ENCODE data around the gene CBFA2T2. TPM values are rescaled to one million over a fixed set of nuclear protein-coding genes. Genes with fewer than 3 reads are reported as not detected.

Gene CBFA2T2
- total RNA-seq, 1 experiment from 2014 or later = 8.7 TPM

DNA sequence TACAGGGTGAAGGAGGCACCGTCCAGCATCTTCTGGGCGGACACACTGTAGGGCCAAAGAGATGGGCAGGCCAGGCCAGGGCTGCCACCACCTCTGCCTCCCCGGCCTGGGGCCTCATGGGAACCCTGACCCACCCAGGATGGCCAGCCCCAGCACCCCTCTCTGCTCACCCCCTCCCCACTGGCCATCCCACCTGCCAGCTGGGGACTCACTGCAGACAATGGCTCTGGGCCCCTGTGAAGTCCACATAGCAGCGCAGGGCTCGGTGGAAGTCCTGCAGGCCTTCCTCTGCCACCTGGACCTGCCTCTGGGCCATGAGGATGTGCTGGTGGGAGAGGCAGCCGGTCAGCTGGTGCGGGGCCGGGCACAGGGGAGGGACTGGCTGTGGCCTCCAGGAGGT lies 168.6 kb downstream of the CBFA2T2 start:
- peaks cover 64% of the 10 kb centered on the region for H3K36me3 ChIP-seq
- DNase-seq (ENCODE audit: low read depth in 1 of 2, low spot score in 2 of 2) = no peak
- H3K27me3 ChIP-seq (replicated peaks) = no peaks in the 10 kb centered on the region
- peaks cover 12% of the 10 kb centered on the region for H3K4me1 ChIP-seq (replicated peaks)
- no peak overlapping the region for H3K4me3 ChIP-seq
- H3K9me3 ChIP-seq (replicated peaks) = no peaks in the 10 kb centered on the region
- no peak overlapping the region for H3K27ac ChIP-seq

DNA sequence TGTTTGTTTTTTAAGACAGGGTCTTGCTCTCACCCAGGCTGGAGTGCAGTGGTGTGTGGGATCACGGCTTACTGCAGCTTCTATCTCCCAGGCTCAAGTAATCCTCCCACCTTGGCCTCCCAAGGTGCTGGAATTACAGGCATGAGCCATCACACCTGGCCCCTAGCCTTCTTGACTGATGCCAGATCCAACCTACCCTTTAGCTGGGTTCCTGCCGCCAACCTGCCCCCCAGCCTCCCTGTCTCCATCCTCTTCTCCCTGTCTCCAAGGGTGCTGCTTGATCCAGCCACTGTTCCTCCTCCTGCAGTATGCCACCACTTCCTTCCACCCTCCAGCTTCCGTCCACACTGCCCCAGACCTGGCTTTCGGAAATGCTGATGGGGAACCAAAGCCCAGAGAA lies 169.0 kb downstream of the CBFA2T2 start:
- H3K36me3 ChIP-seq = peaks cover 67% of the 10 kb centered on the region
- H3K27me3 ChIP-seq (replicated peaks) = no peaks in the 10 kb centered on the region
- H3K27ac ChIP-seq = no peak overlapping the region
- peaks cover 13% of the 10 kb centered on the region for H3K4me1 ChIP-seq (replicated peaks)
- no peaks in the 10 kb centered on the region for H3K9me3 ChIP-seq (replicated peaks)
- no peak overlapping the region for H3K4me3 ChIP-seq
- no peak for DNase-seq (ENCODE audit: low read depth in 1 of 2, low spot score in 2 of 2)

DNA sequence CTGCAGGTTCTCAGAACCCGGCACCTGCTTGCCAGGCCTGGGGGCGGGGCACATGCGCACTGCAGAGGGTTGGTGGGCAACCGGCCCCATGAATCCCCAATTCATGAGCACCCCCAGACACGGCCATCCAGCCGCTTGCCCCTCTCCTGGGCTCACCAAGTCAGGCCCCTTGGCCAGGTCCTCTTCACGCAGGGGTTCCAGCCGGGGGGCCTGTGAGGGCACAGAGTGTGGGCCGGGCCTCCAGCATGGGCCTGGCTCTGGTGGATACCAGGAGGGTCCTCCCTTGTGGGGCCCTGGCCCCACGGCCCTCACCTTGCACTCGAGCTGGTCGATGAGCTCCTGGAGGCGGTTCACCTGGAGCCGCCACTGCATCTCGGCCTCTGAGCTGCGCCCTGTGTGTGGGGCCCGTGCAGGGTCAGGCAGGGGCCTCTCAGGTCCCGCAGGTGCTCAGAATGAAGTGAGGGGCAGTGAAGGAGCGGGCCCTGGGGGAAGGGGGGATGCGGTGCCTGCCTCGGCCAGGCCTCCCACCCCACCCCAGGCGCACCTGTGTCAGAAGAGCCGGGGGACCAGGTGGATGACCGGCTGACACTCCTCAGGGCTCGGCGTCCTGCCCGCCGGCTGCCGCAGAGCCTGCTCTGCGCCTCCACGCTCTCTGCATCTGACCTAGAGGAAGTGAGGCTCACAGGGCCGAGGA lies 169.6 kb downstream of the CBFA2T2 start:
- DNase-seq (ENCODE audit: low read depth in 1 of 2, low spot score in 2 of 2) = no peak
- no peaks in the 10 kb centered on the region for H3K9me3 ChIP-seq (replicated peaks)
- H3K36me3 ChIP-seq = peaks cover 67% of the 10 kb centered on the region

DNA sequence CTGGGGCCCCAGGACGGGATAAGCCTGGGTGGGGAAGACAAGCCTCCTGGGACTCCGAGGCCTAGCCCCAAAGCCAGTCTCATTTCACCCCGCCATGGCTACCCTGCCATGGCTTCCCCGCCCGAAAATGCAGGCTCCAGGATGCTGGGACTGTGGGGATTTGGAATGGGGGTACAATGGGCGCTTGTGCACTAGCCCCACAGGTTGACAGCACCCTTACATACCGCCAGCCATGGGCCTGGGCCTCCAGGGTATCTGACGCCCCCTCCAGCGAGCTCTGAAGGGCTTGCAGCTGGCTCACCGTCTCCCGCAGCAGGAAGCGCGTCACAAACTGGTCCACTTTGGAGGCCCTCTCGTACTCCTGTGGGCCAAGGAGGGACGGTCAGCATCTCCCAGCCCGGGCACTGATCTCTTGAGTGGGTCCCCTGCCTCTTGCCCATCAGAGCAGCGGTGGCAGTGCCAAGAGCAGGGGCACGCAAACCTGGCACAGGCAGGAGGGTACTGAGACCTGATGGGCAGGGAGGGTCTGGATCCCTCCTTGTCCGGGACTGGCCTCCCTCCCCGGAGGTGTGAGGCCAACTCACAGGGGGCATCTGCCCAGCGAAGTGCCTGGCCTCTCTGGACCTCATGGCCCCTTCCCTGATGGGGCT lies 170.3 kb downstream of the CBFA2T2 start:
- Histone ChIP-seq H3K27ac (no peak overlapping the region), H3K27me3 (replicated peaks) (no peaks in the 10 kb centered on the region)
- no peak for DNase-seq (ENCODE audit: low read depth in 1 of 2, low spot score in 2 of 2)

More for the DNA sequence above, 169.6 kb downstream of the CBFA2T2 start:
- Histone ChIP-seq H3K27ac (no peak overlapping the region), H3K4me1 (replicated peaks) (peaks cover 18% of the 10 kb centered on the region), H3K27me3 (replicated peaks) (no peaks in the 10 kb centered on the region), H3K4me3 (no peak overlapping the region)

DNA sequence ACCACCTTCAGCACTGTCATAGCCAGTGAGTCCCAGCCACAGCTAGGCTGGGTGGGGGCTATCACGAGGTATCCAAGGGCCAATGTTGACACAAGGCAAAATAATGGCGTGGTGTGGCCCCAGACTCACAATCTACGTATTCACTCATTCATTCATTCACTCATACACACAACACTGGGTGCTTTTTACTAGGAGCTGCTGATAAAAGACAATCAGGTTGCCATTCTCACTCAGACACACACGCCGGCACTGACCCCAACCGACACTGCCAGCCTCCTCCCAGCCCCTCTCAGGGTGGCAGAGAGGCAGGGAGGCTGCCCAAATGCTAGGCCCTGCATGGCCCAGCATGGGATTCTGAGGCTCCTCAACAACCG lies 170.8 kb downstream of the CBFA2T2 start:
- DNase-seq (ENCODE audit: low read depth in 1 of 2, low spot score in 2 of 2) = no peak
- Histone ChIP-seq H3K36me3 (peaks cover 67% of the 10 kb centered on the region), H3K27me3 (replicated peaks) (no peaks in the 10 kb centered on the region), H3K27ac (no peak overlapping the region), H3K4me3 (no peak overlapping the region), H3K4me1 (replicated peaks) (peaks cover 22% of the 10 kb centered on the region), H3K9me3 (replicated peaks) (no peaks in the 10 kb centered on the region)

More for the DNA sequence above, 170.3 kb downstream of the CBFA2T2 start:
- Histone ChIP-seq H3K4me3 (no peak overlapping the region), H3K4me1 (replicated peaks) (peaks cover 22% of the 10 kb centered on the region), H3K36me3 (peaks cover 67% of the 10 kb centered on the region), H3K9me3 (replicated peaks) (no peaks in the 10 kb centered on the region)

DNA sequence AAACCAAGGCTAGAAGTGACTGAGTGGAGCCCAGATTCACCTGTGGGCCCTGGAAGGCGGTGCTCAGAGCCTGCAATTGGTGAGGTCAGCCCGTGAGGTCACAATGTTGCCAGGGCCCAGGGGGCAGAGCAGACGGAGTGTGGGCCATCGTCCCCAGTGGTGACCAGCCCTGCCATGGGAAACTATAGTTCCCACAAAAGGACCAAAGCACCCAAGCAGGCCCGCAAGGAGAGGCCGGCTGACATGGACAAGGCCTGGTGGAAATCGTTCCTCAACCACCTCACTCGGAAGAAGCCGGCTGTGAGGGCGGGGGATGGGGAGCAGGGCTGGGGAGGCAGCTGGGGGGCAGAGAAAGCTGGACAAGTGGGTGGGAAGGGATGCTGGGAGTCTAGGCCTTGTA lies 172.3 kb downstream of the CBFA2T2 start, which contains the start of gene C20orf144:
C20orf144 (plus strand) TSS at position 156 of the 400 bp plus-strand sequence; CDS start at position 175, 19 bp downstream.
- Histone ChIP-seq H3K27ac (peak within 1 kb of the TSS; percentile 73), H3K36me3 (peaks cover 64% of the 10 kb centered on the region), H3K9me3 (replicated peaks) (no peaks in the 10 kb centered on the region), H3K4me3 (peak within 1 kb of the TSS; percentile 65), H3K4me1 (replicated peaks) (peaks cover 22% of the 10 kb centered on the region), H3K27me3 (replicated peaks) (no peaks in the 10 kb centered on the region)
- no peak for DNase-seq (ENCODE audit: low read depth in 1 of 2, low spot score in 2 of 2)

DNA sequence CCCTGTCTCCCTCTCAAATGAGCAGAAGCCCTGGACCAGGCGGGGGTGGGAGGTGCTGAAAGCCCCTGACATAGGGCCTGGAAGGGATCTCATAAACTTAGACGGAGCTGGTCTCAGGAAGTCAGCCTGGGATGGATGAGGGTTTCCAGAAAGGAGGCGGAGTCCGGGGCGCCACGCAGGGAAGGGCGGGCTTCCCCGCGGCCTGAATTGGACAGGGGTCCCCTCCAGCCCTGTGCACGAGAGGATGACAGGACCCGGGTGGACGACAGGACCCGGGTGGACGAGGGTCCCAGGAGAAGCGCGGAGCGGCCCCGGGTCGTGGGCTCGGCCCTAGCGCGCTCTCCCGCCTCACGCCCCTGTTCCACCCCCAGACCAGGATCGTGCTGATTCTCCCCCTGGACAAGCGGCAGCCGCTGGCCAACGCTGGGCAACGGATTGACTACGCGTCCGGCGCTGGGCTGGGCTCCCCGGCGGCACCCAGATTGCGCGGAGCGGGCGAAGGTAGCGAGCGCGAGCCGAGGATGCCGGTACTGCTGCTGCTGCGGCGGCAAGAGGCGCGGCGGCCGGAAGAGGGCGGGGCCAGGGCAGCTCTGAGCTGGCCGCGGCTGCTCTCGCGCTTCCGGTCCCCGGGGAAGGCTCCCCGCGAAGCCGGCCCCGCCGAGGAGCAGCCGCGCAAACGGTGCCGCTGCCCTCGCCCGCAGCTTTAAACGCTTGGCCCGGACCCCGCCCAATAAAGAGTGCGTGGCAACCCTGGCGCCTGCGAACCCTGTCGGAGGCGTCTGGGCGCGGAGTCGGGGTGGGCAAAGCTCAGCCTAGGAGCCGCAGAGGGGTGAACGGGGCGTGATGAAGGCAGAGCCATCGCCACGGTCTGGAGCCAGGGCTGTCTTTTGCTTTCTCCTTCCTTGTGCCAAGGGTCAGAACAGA lies 173.5 kb downstream of the CBFA2T2 start:
- Histone ChIP-seq H3K4me1 (replicated peaks) (peaks cover 22% of the 10 kb centered on the region), H3K36me3 (peaks cover 64% of the 10 kb centered on the region), H3K27me3 (replicated peaks) (no peaks in the 10 kb centered on the region), H3K27ac (peak overlapping the region; percentile 73), H3K4me3 (peak overlapping the region; percentile 65), H3K9me3 (replicated peaks) (no peaks in the 10 kb centered on the region)
- peak; percentile 77 to 79 for DNase-seq (ENCODE audit: low read depth in 1 of 2, low spot score in 2 of 2)

DNA sequence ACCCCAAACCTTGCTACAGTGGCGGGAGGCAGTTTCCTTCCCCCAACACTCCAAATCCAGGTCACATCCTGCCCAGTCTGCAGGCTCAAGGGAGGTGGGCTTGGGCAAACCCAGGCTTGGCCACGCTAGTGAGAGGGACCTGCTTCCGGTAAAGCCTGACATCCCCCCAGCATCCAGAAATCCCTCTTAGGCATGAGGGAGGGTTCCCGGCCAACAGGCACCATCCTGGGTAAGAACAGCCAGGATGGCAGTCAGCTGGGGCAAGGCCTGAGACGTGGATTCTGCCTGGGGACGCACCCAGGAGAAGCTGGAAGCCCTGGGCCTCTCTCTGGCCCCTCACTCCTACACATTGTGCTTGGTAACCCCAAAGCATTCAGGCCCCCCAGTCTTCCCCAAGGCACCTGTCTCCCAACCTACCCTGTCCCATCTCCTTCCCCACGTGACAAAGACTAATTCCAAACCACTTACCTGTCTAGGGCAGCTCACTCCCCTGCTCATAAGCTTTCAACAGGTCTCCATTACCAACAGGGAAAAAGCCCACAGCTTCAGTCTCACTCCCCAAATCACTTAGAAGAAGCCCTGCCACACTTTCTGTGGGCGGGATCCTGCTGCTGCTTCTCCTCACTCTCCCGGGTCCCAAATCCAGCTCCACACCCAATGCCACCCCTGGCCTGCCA lies 174.3 kb downstream of the CBFA2T2 start:
- peaks cover 64% of the 10 kb centered on the region for H3K36me3 ChIP-seq
- H3K4me1 ChIP-seq (replicated peaks) = peaks cover 22% of the 10 kb centered on the region
- peak overlapping the region; percentile 73 for H3K27ac ChIP-seq
- no peaks in the 10 kb centered on the region for H3K9me3 ChIP-seq (replicated peaks)
- peak overlapping the region; percentile 65 for H3K4me3 ChIP-seq
- no peak for DNase-seq (ENCODE audit: low read depth in 1 of 2, low spot score in 2 of 2)
- H3K27me3 ChIP-seq (replicated peaks) = no peaks in the 10 kb centered on the region

DNA sequence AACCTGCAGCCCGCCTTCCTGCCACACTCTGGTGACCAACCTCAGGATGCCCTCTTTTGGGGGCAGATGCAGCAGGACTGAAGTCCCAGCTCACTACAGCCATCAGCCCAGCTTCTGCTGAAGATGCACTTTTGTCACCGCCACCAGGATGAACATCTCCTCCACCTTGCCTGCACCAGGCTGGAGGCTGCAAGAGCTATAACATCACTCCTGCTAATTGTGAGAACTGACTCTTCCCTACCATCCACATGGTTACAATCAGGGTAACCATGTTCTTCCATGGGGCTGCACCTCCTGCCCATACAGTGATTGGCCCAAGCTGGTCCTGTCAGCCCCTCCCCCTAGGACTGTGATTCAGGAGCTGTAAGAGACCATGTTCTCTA lies 174.9 kb downstream of the CBFA2T2 start:
- peaks cover 64% of the 10 kb centered on the region for H3K36me3 ChIP-seq
- H3K27me3 ChIP-seq (replicated peaks) = no peaks in the 10 kb centered on the region
- peaks cover 22% of the 10 kb centered on the region for H3K4me1 ChIP-seq (replicated peaks)
- no peak for DNase-seq (ENCODE audit: low read depth in 1 of 2, low spot score in 2 of 2)
- H3K9me3 ChIP-seq (replicated peaks) = no peaks in the 10 kb centered on the region
- no peak overlapping the region for H3K4me3 ChIP-seq
- H3K27ac ChIP-seq = no peak overlapping the region

DNA sequence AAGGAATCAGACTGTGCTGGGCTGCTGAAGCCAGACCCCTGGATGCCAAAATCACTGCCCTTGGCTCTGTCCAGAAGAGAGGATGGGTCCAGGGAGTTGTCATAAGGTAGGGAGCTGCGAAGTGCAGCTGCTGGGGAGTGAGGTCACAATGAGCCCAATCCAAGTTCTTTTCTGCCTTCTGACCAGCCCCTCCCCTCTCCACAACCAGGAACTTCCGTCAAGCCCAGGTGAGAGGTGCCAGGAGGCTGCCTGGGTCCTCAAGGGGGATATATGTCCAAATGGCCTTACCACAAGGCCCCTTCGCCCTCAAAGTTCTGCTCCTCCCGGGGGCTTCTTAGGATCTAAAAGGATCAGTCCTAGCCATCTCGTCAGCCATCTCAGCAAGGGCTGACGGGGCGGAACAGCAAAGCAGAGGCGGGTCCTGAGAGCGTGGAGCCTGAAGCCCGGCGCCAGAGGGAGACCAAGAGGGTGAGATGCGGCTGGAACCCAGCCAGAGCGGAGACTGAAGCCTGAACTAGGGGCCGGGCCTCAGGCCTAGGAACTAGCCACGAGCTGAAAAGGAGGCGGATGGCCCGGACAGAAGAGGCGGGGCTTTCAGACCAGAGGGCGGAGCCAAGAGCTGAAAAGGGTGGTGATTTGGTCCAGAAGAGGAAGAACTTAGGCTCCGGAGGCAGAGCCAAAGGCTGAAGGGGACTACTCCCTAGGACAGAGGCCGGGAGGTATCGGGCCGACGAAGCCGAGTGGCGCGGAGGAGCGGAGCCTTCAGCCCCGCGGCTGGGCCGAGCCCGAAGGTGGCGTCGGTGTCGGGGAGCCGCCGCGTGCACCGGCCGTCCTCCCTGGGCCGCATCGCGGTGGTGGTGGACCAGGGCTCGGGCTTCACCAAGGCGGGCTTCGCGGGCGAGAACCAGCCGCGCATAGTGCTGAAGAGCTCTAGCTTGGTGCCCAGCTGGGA lies 176.7 kb downstream of the CBFA2T2 start, which contains the start of gene ACTL10:
ACTL10 (plus strand) TSS at position 651 of the 952 bp plus-strand sequence. CDS start 555 bp downstream, outside the sequence.
- H3K9me3 ChIP-seq (replicated peaks) = no peaks in the 10 kb centered on the region

DNA sequence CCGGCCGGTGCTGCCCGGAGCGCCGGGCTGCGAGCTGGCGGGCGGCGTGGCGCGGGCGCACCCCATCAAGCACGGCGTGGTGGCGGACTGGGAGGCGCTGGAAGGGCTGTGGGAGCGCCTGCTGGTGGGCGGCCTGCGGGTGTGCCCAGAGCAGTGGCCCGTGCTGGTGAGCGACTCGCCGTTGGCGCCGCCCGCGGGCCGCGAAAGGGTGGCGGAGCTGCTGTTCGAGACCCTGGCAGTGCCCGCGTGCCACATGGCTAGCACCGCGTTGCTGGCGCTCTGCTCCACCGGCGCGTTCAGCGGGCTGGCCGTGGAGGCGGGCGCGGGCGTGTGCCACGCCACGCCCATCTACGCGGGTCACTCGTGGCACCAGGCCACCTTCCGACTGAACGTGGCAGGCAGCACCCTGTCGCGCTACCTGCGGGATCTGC lies 177.4 kb downstream of the CBFA2T2 start:
- H3K36me3 ChIP-seq = peaks cover 71% of the 10 kb centered on the region
- no peak for DNase-seq (ENCODE audit: low read depth in 1 of 2, low spot score in 2 of 2)
- H3K9me3 ChIP-seq (replicated peaks) = no peaks in the 10 kb centered on the region
- peaks cover 22% of the 10 kb centered on the region for H3K4me1 ChIP-seq (replicated peaks)
- H3K4me3 ChIP-seq = no peak overlapping the region
- no peaks in the 10 kb centered on the region for H3K27me3 ChIP-seq (replicated peaks)
- no peak overlapping the region for H3K27ac ChIP-seq

More for the DNA sequence above, 176.7 kb downstream of the CBFA2T2 start, which contains the start of gene ACTL10:
- Histone ChIP-seq H3K4me1 (replicated peaks) (peaks cover 22% of the 10 kb centered on the region), H3K36me3 (peaks cover 68% of the 10 kb centered on the region), H3K4me3 (no peak within 1 kb of the TSS), H3K27me3 (replicated peaks) (no peaks in the 10 kb centered on the region), H3K27ac (no peak within 1 kb of the TSS)
- no peak for DNase-seq (ENCODE audit: low read depth in 1 of 2, low spot score in 2 of 2)

DNA sequence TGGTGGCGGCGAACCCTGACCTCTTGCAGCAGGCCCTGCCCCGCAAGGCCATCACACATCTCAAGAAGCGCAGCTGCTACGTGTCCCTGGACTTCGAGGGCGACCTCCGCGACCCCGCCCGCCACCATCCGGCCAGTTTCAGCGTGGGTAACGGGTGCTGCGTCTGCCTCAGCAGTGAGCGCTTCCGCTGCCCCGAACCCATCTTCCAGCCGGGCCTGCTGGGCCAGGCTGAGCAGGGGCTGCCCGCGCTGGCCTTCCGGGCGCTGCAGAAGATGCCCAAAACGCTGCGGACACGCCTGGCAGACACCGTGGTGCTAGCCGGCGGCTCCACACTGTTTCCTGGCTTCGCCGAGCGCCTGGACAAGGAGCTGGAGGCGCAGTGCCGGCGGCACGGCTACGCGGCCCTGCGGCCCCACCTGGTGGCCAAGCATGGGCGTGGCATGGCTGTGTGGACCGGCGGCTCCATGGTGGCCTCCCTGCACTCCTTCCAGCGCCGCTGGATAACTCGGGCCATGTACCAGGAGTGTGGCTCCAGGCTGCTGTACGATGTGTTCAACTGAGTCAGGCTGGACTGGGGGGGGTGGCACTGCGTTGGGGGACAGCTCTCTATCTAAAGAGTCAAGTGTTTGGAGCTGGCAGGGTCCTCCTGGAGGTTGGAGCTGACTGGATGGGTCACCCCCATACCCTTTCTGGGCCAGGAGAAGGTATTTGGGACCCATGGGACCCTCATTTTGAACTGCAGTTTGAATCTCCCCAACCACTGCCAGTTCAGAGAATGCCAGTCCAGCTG lies 178.0 kb downstream of the CBFA2T2 start:
- DNase-seq (ENCODE audit: low read depth in 1 of 2, low spot score in 2 of 2) = no peak

More for the DNA sequence above, 178.0 kb downstream of the CBFA2T2 start:
- Histone ChIP-seq H3K36me3 (peaks cover 76% of the 10 kb centered on the region), H3K4me1 (replicated peaks) (peaks cover 22% of the 10 kb centered on the region), H3K27me3 (replicated peaks) (no peaks in the 10 kb centered on the region), H3K9me3 (replicated peaks) (no peaks in the 10 kb centered on the region), H3K27ac (no peak overlapping the region), H3K4me3 (no peak overlapping the region)
